ENCODE data around the gene IHH.

IHH gene

DNA sequence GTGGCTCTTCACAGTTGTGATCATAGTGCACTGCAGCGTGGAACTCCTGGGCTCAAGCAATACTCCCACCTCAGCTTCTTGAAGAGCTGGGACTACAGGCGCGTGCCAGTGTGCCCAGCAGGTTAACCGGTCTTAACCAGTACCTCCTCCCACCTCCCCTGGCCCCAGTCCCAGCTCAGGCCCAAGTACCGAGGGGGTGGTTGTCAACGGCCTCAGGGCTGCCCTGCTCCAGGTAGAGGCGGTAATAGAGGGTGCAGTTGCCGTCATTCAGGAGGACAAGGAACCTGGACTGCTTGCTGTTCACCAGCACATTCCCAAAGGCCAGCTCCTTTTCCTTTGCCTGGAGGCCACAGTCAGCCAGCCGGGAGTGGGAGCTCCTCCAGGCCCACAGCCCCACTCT is 39.1 kb downstream of the IHH start:
- Mint-ChIP-seq H3K27me3 (peaks cover 56% of the 10 kb centered on the region), H3K4me1 (no peaks in the 10 kb centered on the region), H3K9me3 (no peaks in the 10 kb centered on the region), H3K27ac (no peak overlapping the region), H3K36me3 (no peaks in the 10 kb centered on the region), H3K4me3 (no peak overlapping the region)
- no peak for ATAC-seq

DNA sequence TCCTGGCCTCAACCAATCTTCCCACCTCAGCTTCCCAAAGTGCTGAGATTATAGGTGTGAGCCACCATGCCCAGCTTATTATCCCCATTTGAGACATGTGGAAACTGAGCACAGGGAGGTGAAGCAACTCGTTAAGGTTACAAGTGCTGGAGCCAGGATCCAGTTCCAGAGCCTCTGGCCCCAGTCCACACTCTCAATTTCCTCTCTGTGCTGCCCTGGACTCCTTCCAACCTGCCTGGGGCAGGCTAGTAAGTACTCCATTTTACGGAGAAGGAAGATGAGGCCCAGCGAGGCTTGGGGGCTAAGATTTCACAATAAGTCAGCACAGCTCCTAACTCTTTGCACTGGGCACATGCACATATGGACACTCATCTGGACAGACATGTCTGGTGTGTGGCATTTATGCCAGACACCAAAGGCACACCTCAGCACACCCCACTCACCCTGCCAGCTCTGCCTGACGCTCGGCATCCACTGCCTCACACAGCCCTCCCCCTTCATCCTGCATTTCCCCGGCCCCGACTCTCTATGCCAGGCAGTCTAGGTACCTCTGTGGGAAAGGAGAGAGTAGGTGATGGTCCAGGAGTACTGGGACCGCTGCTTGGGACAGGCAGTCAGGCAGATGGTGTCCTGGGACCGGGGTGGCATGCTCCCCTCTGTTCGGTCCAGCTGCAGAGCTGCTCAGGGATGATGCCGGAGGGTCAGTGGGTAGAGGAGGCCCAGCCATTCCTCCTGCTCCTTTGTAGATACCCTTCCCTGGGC is 39.9 kb downstream of the IHH start:
- Mint-ChIP-seq H3K9me3 (no peaks in the 10 kb centered on the region), H3K4me3 (no peak overlapping the region), H3K27ac (no peak overlapping the region), H3K27me3 (peaks cover 56% of the 10 kb centered on the region), H3K36me3 (no peaks in the 10 kb centered on the region), H3K4me1 (no peaks in the 10 kb centered on the region)
- ATAC-seq, result no peak

DNA sequence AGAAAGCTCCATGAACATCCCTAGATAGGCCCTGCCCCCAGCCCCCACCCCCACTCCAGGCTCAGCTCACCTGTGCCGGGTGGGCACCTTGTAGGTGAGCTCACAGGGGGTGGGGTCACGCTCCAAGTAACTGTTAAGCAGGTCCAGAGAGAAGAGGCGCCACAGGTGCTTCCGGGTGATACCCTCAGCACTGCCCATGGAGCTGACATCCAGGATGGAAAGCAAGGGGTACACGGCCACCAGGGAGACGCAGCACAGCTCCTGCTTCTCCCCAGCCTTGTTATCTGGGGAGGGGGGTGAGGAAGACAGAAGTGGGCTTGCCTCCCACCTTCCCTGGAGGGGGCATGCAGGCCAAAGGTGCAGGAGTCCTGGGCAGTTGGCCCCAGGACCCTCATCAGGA is 41.3 kb downstream of the IHH start:
- H3K27ac Mint-ChIP-seq, result no peak overlapping the region
- H3K27me3 Mint-ChIP-seq, result peaks cover 51% of the 10 kb centered on the region
- no peak overlapping the region for H3K4me3 Mint-ChIP-seq
- no peaks in the 10 kb centered on the region for H3K9me3 Mint-ChIP-seq
- H3K36me3 Mint-ChIP-seq, result no peaks in the 10 kb centered on the region
- H3K4me1 Mint-ChIP-seq, result no peaks in the 10 kb centered on the region
- no peak for ATAC-seq

DNA sequence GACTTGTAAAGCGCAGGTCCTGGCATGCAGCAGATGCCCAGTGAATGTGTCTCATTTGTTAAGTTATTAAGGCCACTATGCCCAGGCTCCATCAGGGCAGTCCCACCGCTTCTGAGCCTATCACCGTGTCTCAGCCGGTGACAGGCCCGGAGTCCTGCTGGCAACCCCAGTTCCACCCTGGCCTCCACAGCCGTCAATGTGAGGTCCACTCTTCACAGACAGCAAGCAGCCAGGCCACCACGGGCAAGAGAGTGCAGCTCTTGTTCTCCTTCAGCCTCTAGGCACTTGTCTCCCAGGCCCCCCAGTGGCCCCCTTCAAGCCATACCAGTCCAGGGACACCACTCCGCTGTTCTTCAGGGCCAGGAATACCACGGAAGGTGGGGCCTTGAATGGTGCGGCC is 42.0 kb downstream of the IHH start:
- ATAC-seq, result no peak
- no peak overlapping the region for H3K4me3 Mint-ChIP-seq
- H3K36me3 Mint-ChIP-seq, result no peaks in the 10 kb centered on the region
- H3K9me3 Mint-ChIP-seq, result no peaks in the 10 kb centered on the region
- peaks cover 58% of the 10 kb centered on the region for H3K27me3 Mint-ChIP-seq
- H3K4me1 Mint-ChIP-seq, result no peaks in the 10 kb centered on the region
- H3K27ac Mint-ChIP-seq, result no peak overlapping the region

DNA sequence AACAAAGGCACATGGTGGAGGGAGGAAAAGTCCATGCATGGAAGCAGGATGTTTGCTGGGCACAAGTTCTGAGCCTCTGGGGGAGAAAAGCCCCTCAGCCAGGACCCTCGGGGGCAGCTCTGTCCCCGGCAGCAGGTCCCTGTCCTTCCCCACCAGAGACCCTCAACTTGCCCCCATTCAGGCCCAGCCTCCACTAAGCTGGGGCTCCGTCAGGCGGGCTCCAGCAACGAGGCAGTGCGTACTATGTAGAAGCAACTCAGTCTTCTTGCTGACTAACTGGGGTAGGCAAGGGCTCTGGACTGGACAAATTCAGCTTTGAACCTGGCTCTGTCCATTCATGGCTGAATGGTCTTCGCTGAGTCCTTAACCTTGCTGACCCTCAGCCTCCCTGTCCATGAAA is 42.4 kb downstream of the IHH start:
- peaks cover 62% of the 10 kb centered on the region for H3K27me3 Mint-ChIP-seq
- H3K36me3 Mint-ChIP-seq, result no peaks in the 10 kb centered on the region
- no peaks in the 10 kb centered on the region for H3K4me1 Mint-ChIP-seq
- no peak overlapping the region for H3K27ac Mint-ChIP-seq
- no peaks in the 10 kb centered on the region for H3K9me3 Mint-ChIP-seq
- H3K4me3 Mint-ChIP-seq, result no peak overlapping the region
- no peak for ATAC-seq

GRCh38 chr2:219017201-219017931 is 43.4 kb downstream of the IHH start:
- no peaks in the 10 kb centered on the region for H3K36me3 Mint-ChIP-seq
- no peak for ATAC-seq
- peaks cover 63% of the 10 kb centered on the region for H3K27me3 Mint-ChIP-seq
- no peak overlapping the region for H3K4me3 Mint-ChIP-seq
- no peaks in the 10 kb centered on the region for H3K4me1 Mint-ChIP-seq
- H3K9me3 Mint-ChIP-seq, result no peaks in the 10 kb centered on the region
- H3K27ac Mint-ChIP-seq, result no peak overlapping the region

DNA sequence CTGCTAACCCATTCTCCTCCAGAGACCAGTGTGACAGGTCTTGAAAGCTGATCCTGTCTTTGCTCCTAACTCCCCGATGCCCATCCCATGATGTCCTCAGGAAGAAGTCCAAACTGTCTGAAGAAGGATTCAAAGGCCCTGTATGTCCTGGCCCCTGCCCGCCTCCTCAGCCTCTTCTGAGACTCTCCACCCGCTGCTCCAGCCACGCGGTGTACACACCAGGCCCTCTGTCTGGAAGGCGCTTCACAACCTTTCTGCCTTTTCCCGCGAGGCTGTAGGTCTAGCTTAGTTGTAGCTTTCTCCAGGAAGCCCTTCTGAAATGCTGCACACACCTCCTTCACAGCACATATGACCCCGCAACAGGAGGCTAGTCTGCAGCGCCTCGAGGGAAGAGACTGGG is 44.0 kb downstream of the IHH start:
- no peaks in the 10 kb centered on the region for H3K9me3 Mint-ChIP-seq
- ATAC-seq, result no peak
- H3K4me3 Mint-ChIP-seq, result no peak overlapping the region
- H3K27ac Mint-ChIP-seq, result no peak overlapping the region
- H3K4me1 Mint-ChIP-seq, result no peaks in the 10 kb centered on the region
- H3K36me3 Mint-ChIP-seq, result no peaks in the 10 kb centered on the region
- H3K27me3 Mint-ChIP-seq, result peaks cover 61% of the 10 kb centered on the region

DNA sequence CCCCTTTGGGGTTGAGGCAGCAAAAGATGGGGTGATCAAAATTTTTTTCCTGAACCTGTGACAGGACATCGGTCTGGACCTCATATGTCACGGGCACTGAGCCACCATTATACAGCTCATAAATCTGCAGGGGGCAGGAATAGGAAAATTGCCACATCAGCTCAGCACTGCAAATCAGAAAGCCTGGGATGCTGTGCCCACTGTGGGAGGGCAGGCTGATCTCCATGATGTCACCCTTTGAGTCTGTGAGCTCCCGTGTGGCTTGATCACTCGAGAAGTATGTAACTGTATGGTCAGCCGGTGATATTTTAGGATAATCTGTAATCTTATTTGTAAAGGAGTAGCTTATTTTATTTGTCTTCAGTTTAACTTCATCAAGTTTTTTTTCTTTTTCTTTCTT is 49.8 kb downstream of the IHH start:
- Mint-ChIP-seq H3K9me3 (no peaks in the 10 kb centered on the region), H3K27me3 (peaks cover 73% of the 10 kb centered on the region), H3K4me1 (no peaks in the 10 kb centered on the region), H3K27ac (no peak overlapping the region), H3K4me3 (no peak overlapping the region), H3K36me3 (no peaks in the 10 kb centered on the region)
- no peak for ATAC-seq

GRCh38 chr2:219010162-219010756 is 50.5 kb downstream of the IHH start:
- Mint-ChIP-seq H3K36me3 (no peaks in the 10 kb centered on the region), H3K27me3 (peaks cover 79% of the 10 kb centered on the region), H3K4me3 (no peak overlapping the region), H3K4me1 (no peaks in the 10 kb centered on the region), H3K27ac (no peak overlapping the region), H3K9me3 (no peaks in the 10 kb centered on the region)
- ATAC-seq, result peak; percentile 14

DNA sequence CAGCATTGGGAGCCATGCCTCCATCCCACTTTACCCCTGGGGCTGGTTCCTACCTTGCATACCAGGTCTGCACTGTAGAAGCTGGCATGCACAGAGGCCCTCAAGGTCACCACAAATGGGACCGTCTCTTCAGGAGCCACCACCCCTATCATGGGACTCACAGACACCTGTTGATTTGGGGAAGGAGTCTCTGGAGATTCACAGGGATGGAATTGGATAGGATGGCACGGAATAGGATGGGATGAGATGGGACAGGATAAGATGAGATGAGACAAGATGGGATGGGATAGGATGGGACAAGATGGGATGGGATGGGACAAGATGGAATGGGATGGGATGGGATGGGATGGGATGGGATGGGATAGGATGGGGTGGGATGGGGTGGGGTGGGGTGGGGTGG is 51.4 kb downstream of the IHH start:
- H3K4me1 Mint-ChIP-seq, result peaks cover under 1% of the 10 kb centered on the region
- no peaks in the 10 kb centered on the region for H3K36me3 Mint-ChIP-seq
- no peak overlapping the region for H3K4me3 Mint-ChIP-seq
- peaks cover 81% of the 10 kb centered on the region for H3K27me3 Mint-ChIP-seq
- no peaks in the 10 kb centered on the region for H3K9me3 Mint-ChIP-seq
- no peak for ATAC-seq
- no peak overlapping the region for H3K27ac Mint-ChIP-seq

Measured in stimulated activated memory B cell treated with anti-CD40 and anti-IgM and Interleukin-4, amounts not matched to agents 10 μg/mL and 1 μg/mL and 100 μg/mL, for 72 hours (primary cell).